ENCODE data around the gene PASK. TPM values are rescaled to one million over a fixed set of nuclear protein-coding genes. Genes with fewer than 3 reads are reported as not detected.

PASK gene
- polyA plus RNA-seq, 1 donor from 2014 or later, result 26.0 TPM

- no peak overlapping the region for H3K4me3 ChIP-seq (ENCODE audit: low read length)
- peaks cover 34% of the 10 kb centered on the region for H3K79me2 ChIP-seq (replicated peaks; ENCODE audit: insufficient read depth, low read length)
- no peaks in the 10 kb centered on the region for H3F3A ChIP-seq (ENCODE audit: insufficient read depth, low read length, poor library complexity, severe bottlenecking)
- no peak overlapping the region for H3K27ac ChIP-seq (ENCODE audit: low read length)
- no peak overlapping the region for H3K4me2 ChIP-seq (ENCODE audit: low read length)
- H4K20me1 ChIP-seq (ENCODE audit: insufficient read depth), result no peaks in the 10 kb centered on the region
- H2AFZ ChIP-seq (ENCODE audit: low read depth, low read length), result no peak overlapping the region
- H3K9ac ChIP-seq (ENCODE audit: low read length), result no peak overlapping the region
- TF ChIP-seq TAF1 (IDR thresholded peaks at IDR 0.05; ENCODE audit: low read depth), result no peak
- no peak for TF ChIP-seq REST (IDR thresholded peaks at IDR 0.05; ENCODE audit: borderline replicate concordance)
- TF ChIP-seq MXI1 (conservative IDR thresholded peaks at IDR 0.05; ENCODE audit: poor library complexity, severe bottlenecking), result no peak
- TF ChIP-seq RAD21 (conservative IDR thresholded peaks at IDR 0.05), result no peak
- no peak for TF ChIP-seq POLR2AphosphoS5 (IDR thresholded peaks at IDR 0.05)
- TF ChIP-seq CTCF (IDR thresholded peaks at IDR 0.05; ENCODE audit: poor library complexity, severe bottlenecking), result no peak
- no peak for TF ChIP-seq EZH2 (IDR thresholded peaks at IDR 0.05; ENCODE audit: borderline replicate concordance, insufficient read depth, low read length, poor library complexity, severe bottlenecking)
- no peak for TF ChIP-seq SMC3 (conservative IDR thresholded peaks at IDR 0.05; ENCODE audit: poor library complexity)
- H3K9me2 ChIP-seq (ENCODE audit: insufficient read depth, low read length), result no peaks in the 10 kb centered on the region
- peaks cover 10% of the 10 kb centered on the region for H3K36me3 ChIP-seq (ENCODE audit: insufficient read depth, low read length)
- no peaks in the 10 kb centered on the region for H3K9me3 ChIP-seq (ENCODE audit: low read length)
- H3K27me3 ChIP-seq (ENCODE audit: insufficient read depth, low read depth, low read length), result no peaks in the 10 kb centered on the region
These were observed 52.3 kb downstream of the PASK start for GRCh38 chr2:241096979-241097378.

- H3F3A ChIP-seq (ENCODE audit: insufficient read depth, low read length, poor library complexity, severe bottlenecking), result no peaks in the 10 kb centered on the region
- no peak overlapping the region for H3K4me3 ChIP-seq (ENCODE audit: low read length)
- no peak overlapping the region for H3K27ac ChIP-seq (ENCODE audit: low read length)
- TF ChIP-seq TAF1 (IDR thresholded peaks at IDR 0.05; ENCODE audit: low read depth), result no peak
- TF ChIP-seq RAD21 (conservative IDR thresholded peaks at IDR 0.05), result no peak
- no peak for TF ChIP-seq POLR2AphosphoS5 (IDR thresholded peaks at IDR 0.05)
- no peak for TF ChIP-seq EZH2 (IDR thresholded peaks at IDR 0.05; ENCODE audit: borderline replicate concordance, insufficient read depth, low read length, poor library complexity, severe bottlenecking)
- TF ChIP-seq EP300 (conservative IDR thresholded peaks at IDR 0.05; ENCODE audit: poor library complexity, severe bottlenecking), result no peak
- TF ChIP-seq REST (IDR thresholded peaks at IDR 0.05; ENCODE audit: borderline replicate concordance), result no peak
- TF ChIP-seq SMC3 (conservative IDR thresholded peaks at IDR 0.05; ENCODE audit: poor library complexity), result no peak
- TF ChIP-seq CTCF (IDR thresholded peaks at IDR 0.05; ENCODE audit: poor library complexity, severe bottlenecking), result no peak
- TF ChIP-seq MXI1 (conservative IDR thresholded peaks at IDR 0.05; ENCODE audit: poor library complexity, severe bottlenecking), result no peak
- no peaks in the 10 kb centered on the region for H4K20me1 ChIP-seq (ENCODE audit: insufficient read depth)
- no peak overlapping the region for H3K9ac ChIP-seq (ENCODE audit: low read length)
- peaks cover 10% of the 10 kb centered on the region for H3K36me3 ChIP-seq (ENCODE audit: insufficient read depth, low read length)
- H3K9me3 ChIP-seq (ENCODE audit: low read length), result no peaks in the 10 kb centered on the region
- no peak overlapping the region for H3K4me2 ChIP-seq (ENCODE audit: low read length)
- H3K79me2 ChIP-seq (replicated peaks; ENCODE audit: insufficient read depth, low read length), result peaks cover 24% of the 10 kb centered on the region
- H2AFZ ChIP-seq (ENCODE audit: low read depth, low read length), result no peak overlapping the region
- no peaks in the 10 kb centered on the region for H3K9me2 ChIP-seq (ENCODE audit: insufficient read depth, low read length)
- no peaks in the 10 kb centered on the region for H3K27me3 ChIP-seq (ENCODE audit: insufficient read depth, low read depth, low read length)
These were observed 53.5 kb downstream of the PASK start for GRCh38 chr2:241095594-241096290.
